H1 (cell line): ENCODE data around the gene SCGB1A1. TPM values are rescaled to one million over a fixed set of nuclear protein-coding genes. Genes with fewer than 3 reads are reported as not detected.

Experiments used
- CTCF ChIA-PET: fragments of 300-600 bp; sonication (Branson Sonifier 250); formaldehyde crosslinking; loops from one replicate; lab custom pipeline; 2021; ENCODE audit not compliant: partially characterized antibody; lab: Charles Lee
- POLR2A ChIA-PET: fragments of 300-600 bp; sonication (Branson Sonifier 250); formaldehyde crosslinking; loops from one replicate; lab custom pipeline; 2021; ENCODE audit warnings: inconsistent platforms; ENCODE audit not compliant: partially characterized antibody; lab: Charles Lee
- DNase-seq, 2 experiments: peaks; one replicate each; pipeline versions ENCODE4 v3.0.0 to v3.0.0-alpha.2; 2010 to 2022; ENCODE audit warnings: low spot score in 2 of 2, low read depth in 1 of 2, mixed read lengths in 1 of 2
- FAIRE-seq: peaks from 2 replicates; lab custom pipeline; 2011; peaks lifted over from hg19 to GRCh38; lab: Jason Lieb, UNC
- H2AFZ ChIP-seq: 2 replicates; pipeline ENCODE4 v1.8.1; 2012; ENCODE audit warnings: low read length, inconsistent platforms
- H2AK5ac ChIP-seq: 2 replicates; pipeline ENCODE4 v1.6.1; 2013; ENCODE audit warnings: low read depth, low read length
- H2BK120ac ChIP-seq: replicated peaks from 2 replicates; pipeline ENCODE3; 2013; ENCODE audit warnings: low read depth, low read length, inconsistent platforms
- H2BK12ac ChIP-seq: 2 replicates; pipeline ENCODE4 v1.6.1; 2013; ENCODE audit warnings: low read depth, low read length
- H2BK15ac ChIP-seq: 2 replicates; pipeline ENCODE4 v1.6.1; 2013; ENCODE audit warnings: low read length
- H2BK20ac ChIP-seq: 2 replicates; pipeline ENCODE4 v1.6.1; 2013; ENCODE audit warnings: low read length
- H2BK5ac ChIP-seq: 2 replicates; pipeline ENCODE4 v1.6.1; 2013; ENCODE audit warnings: low read depth, low read length
- H3K14ac ChIP-seq: 2 replicates; pipeline ENCODE4 v1.6.1; 2013; ENCODE audit warnings: inconsistent platforms; ENCODE audit not compliant: insufficient read length
- H3K18ac ChIP-seq: 2 replicates; pipeline ENCODE4 v1.6.1; 2013; ENCODE audit warnings: low read length; ENCODE audit errors: extremely low read depth
- H3K23ac ChIP-seq: 2 replicates; pipeline ENCODE4 v1.6.1; 2013; ENCODE audit warnings: inconsistent platforms; ENCODE audit not compliant: insufficient read length
- H3K23me2 ChIP-seq: 2 replicates; pipeline ENCODE4 v1.6.1; 2013; ENCODE audit warnings: low read depth, low read length
- H3K27ac ChIP-seq: 2 replicates; pipeline ENCODE4 v1.6.1; 2011; ENCODE audit warnings: low read depth, low read length, inconsistent platforms
- H3K27me3 ChIP-seq, 4 experiments: replicated peaks in 1 of 4; 1 replicate in 1 of 4; 2 replicates in 3 of 4; pipeline versions ENCODE4 v1.6.1 to v1.8.1; 2011 to 2013; ENCODE audit warnings: low read length in 3 of 4, mild to moderate bottlenecking in 3 of 4, inconsistent platforms in 2 of 4, mixed read lengths in 2 of 4, moderate library complexity in 1 of 4; ENCODE audit not compliant: control insufficient read depth in 3 of 4, insufficient read depth in 3 of 4; ENCODE audit errors: extremely low read depth in 1 of 4
- H3K36me3 ChIP-seq, 4 experiments: 2 replicates each; pipeline versions ENCODE4 v1.6.1 to v1.8.1; 2011 to 2013; ENCODE audit warnings: mild to moderate bottlenecking in 4 of 4, low read length in 3 of 4, moderate library complexity in 2 of 4, control low read depth in 1 of 4, inconsistent platforms in 1 of 4; ENCODE audit not compliant: insufficient read depth in 4 of 4, control insufficient read depth in 2 of 4
- H3K4ac ChIP-seq: replicated peaks from 2 replicates; pipeline ENCODE3; 2013; ENCODE audit warnings: low read length, low read depth, mixed read lengths, inconsistent platforms; ENCODE audit not compliant: insufficient read length
- H3K4me1 ChIP-seq, 4 experiments: replicated peaks in 1 of 4; 1 replicate in 1 of 4; 2 replicates in 3 of 4; pipeline versions ENCODE4 v1.6.1 to v1.8.1; 2011 to 2013; ENCODE audit warnings: low read length in 3 of 4, inconsistent platforms in 2 of 4, mixed read lengths in 1 of 4; ENCODE audit not compliant: insufficient read depth in 4 of 4, control insufficient read depth in 3 of 4
- H3K4me2 ChIP-seq, 2 experiments: 2 replicates each; pipeline versions ENCODE4 v1.6.1 to v1.8.1; 2011 to 2013; ENCODE audit warnings: low read depth in 2 of 2, low read length in 2 of 2, control low read depth in 1 of 2, inconsistent platforms in 1 of 2, mild to moderate bottlenecking in 1 of 2; ENCODE audit not compliant: insufficient read depth in 1 of 2
- H3K4me3 ChIP-seq, 4 experiments: fragments of 200-600, 300-600 bp in 1 of 4; sonication (generic), shearing (Covaris generic), sonication (Bioruptor Twin) in 1 of 4; 2 replicates each; pipeline versions ENCODE4 v1.5.1 to v1.8.1; 2011 to 2016; ENCODE audit warnings: low read length in 4 of 4, low read depth in 3 of 4, control low read depth in 2 of 4, inconsistent platforms in 2 of 4, mild to moderate bottlenecking in 2 of 4, mixed read lengths in 1 of 4, moderate library complexity in 1 of 4; ENCODE audit not compliant: insufficient read depth in 2 of 4; ENCODE audit errors: extremely low read depth in 1 of 4
- H3K56ac ChIP-seq: replicated peaks from 2 replicates; pipeline ENCODE3; 2013; ENCODE audit warnings: low read depth, mild to moderate bottlenecking, mixed read lengths, low read length, inconsistent platforms; ENCODE audit not compliant: insufficient read length
- H3K79me1 ChIP-seq: 2 replicates; pipeline ENCODE4 v1.6.1; 2013; ENCODE audit warnings: low read depth, low read length, control low read depth
- H3K79me2 ChIP-seq, 2 experiments: 2 replicates each; pipeline versions ENCODE4 v1.6.1 to v1.8.1; 2012 to 2013; ENCODE audit warnings: low read length in 2 of 2, mild to moderate bottlenecking in 2 of 2, inconsistent platforms in 1 of 2; ENCODE audit not compliant: insufficient read depth in 2 of 2, control insufficient read depth in 1 of 2
- H3K9ac ChIP-seq, 4 experiments: replicated peaks in 1 of 4; 1 replicate in 1 of 4; 2 replicates in 3 of 4; pipeline versions ENCODE4 v1.6.1 to v1.8.1; 2011 to 2013; ENCODE audit warnings: low read depth in 3 of 4, low read length in 3 of 4, control low read depth in 2 of 4, mild to moderate bottlenecking in 2 of 4, moderate library complexity in 2 of 4, inconsistent platforms in 1 of 4; ENCODE audit errors: extremely low read depth in 1 of 4
- H3K9me3 ChIP-seq, 2 experiments: 2 replicates each; pipeline versions ENCODE4 v1.6.1 to v1.8.1; 2012 to 2013; ENCODE audit warnings: mild to moderate bottlenecking in 2 of 2, moderate library complexity in 2 of 2, control low read depth in 1 of 2, inconsistent platforms in 1 of 2, low read depth in 1 of 2, low read length in 1 of 2, mixed read lengths in 1 of 2; ENCODE audit not compliant: insufficient read depth in 2 of 2
- H4K20me1 ChIP-seq, 2 experiments: replicated peaks in 1 of 2; 2 replicates each; pipeline versions ENCODE3 to v1.8.1; 2011 to 2013; ENCODE audit warnings: inconsistent platforms in 2 of 2, low read length in 2 of 2, mild to moderate bottlenecking in 1 of 2; ENCODE audit not compliant: insufficient read depth in 2 of 2, control insufficient read depth in 1 of 2
- H4K5ac ChIP-seq: 2 replicates; pipeline ENCODE4 v1.6.1; 2013; ENCODE audit warnings: low read length, low read depth, mixed read lengths, inconsistent platforms; ENCODE audit not compliant: insufficient read length
- H4K8ac ChIP-seq: 2 replicates; pipeline ENCODE4 v1.8.0; 2013; ENCODE audit warnings: mild to moderate bottlenecking, moderate library complexity, low read length, inconsistent platforms; ENCODE audit not compliant: insufficient read depth; ENCODE audit errors: extremely low read depth
- H4K91ac ChIP-seq: replicated peaks from 2 replicates; pipeline ENCODE3; 2013; ENCODE audit warnings: low read length, mixed read lengths, inconsistent platforms; ENCODE audit not compliant: insufficient read length
- ASH2L ChIP-seq: fragments of 200-600, 300-600 bp; sonication (generic); IDR thresholded peaks from one replicate; pipeline ENCODE4 v1.7.1; 2017; ENCODE audit warnings: low read length
- BCL11A ChIP-seq, 2 experiments: IDR thresholded peaks; one replicate each; pipeline ENCODE4 v1.6.1; 2011; ENCODE audit warnings: low read depth in 2 of 2, low read length in 2 of 2, mild to moderate bottlenecking in 2 of 2
- JUN ChIP-seq: IDR thresholded peaks from 2 replicates; pipeline ENCODE4 v1.6.1; 2011; ENCODE audit warnings: low read depth, mild to moderate bottlenecking, improper control_type of control experiment, low read length
- RAD21 ChIP-seq, 2 experiments: IDR thresholded peaks in 1 of 2; conservative IDR thresholded peaks in 1 of 2; 2 replicates each; pipeline ENCODE4 v1.6.1; 2011; ENCODE audit warnings: low read depth in 2 of 2, low read length in 2 of 2, improper control_type of control experiment in 1 of 2, inconsistent platforms in 1 of 2, mild to moderate bottlenecking in 1 of 2, moderate library complexity in 1 of 2
- RNF2 ChIP-seq: fragments of 200-900, 300-1000 bp; sonication (generic); IDR thresholded peaks from 2 replicates; pipeline ENCODE4 v1.7.1; 2016; ENCODE audit warnings: borderline replicate concordance, low read depth, mild to moderate bottlenecking, antibody characterized with exemption, low read length; ENCODE audit not compliant: poor library complexity, severe bottlenecking; ENCODE audit errors: missing control alignments
- TEAD4 ChIP-seq: IDR thresholded peaks from 2 replicates; pipeline ENCODE4 v1.6.1; 2012; ENCODE audit warnings: low read depth, low read length, inconsistent platforms, mixed read lengths
- YY1 ChIP-seq: IDR thresholded peaks from 2 replicates; pipeline ENCODE4 v1.6.1; 2011; ENCODE audit warnings: low read depth, mild to moderate bottlenecking, low read length
- WGBS, 2 experiments: shearing (Covaris generic) in 1 of 2; methylation state at CpG; one replicate each; pipeline versions ENCODE4 v1.1.6 to v1.1.7; 2013 to 2015; ENCODE audit warnings: low lambda C conversion rate in 2 of 2, mixed read lengths in 2 of 2, inconsistent platforms in 1 of 2, low coverage in 1 of 2, missing lambda C conversion rate in 1 of 2; ENCODE audit not compliant: insufficient replicate concordance in 2 of 2, insufficient coverage in 1 of 2, insufficient read length in 1 of 2; ENCODE audit errors: extremely low coverage in 1 of 2, missing lambda C conversion rate in 1 of 2; 5-methylcytosine and 5-hydroxymethylcytosine counted together
- polyA plus RNA-seq, 7 experiments: library from polyadenylated mRNA; depleted of rRNA in 3 of 7; stranded (reverse) in 5 of 7; unstranded in 2 of 7; fragments of >200 nt in 5 of 7; fragments of 200-250 nt in 2 of 7; gene quantifications; 1 replicate in 5 of 7; 2 replicates in 1 of 7; 4 replicates in 1 of 7; pipeline versions ENCODE4 v1.2.1 to v1.2.3, GENCODE V29; 2011 to 2013; ENCODE audit warnings: missing spikeins in 2 of 7, mixed read lengths in 2 of 7
- total RNA-seq: library from RNA; stranded (reverse); fragmentation: NEBNext Ultra II Directional; extraction: Animal tissue kit (Norgen Biotek cat#: 25700); gene quantifications from 2 replicates; pipeline ENCODE4 v1.2.1, GENCODE V29; 2021
- TF ChIP-seq, protein P1 (sequence below): IDR thresholded peaks from 2 replicates; pipeline ENCODE4 v1.6.1; 2012; ENCODE audit warnings: inconsistent platforms

The SCGB1A1 gene
- total and polyA plus RNA-seq, 2 of the 8 experiments (the other 6 are each of a cell fraction or from before 2014, with no cell fraction given) = not detected

DNA sequence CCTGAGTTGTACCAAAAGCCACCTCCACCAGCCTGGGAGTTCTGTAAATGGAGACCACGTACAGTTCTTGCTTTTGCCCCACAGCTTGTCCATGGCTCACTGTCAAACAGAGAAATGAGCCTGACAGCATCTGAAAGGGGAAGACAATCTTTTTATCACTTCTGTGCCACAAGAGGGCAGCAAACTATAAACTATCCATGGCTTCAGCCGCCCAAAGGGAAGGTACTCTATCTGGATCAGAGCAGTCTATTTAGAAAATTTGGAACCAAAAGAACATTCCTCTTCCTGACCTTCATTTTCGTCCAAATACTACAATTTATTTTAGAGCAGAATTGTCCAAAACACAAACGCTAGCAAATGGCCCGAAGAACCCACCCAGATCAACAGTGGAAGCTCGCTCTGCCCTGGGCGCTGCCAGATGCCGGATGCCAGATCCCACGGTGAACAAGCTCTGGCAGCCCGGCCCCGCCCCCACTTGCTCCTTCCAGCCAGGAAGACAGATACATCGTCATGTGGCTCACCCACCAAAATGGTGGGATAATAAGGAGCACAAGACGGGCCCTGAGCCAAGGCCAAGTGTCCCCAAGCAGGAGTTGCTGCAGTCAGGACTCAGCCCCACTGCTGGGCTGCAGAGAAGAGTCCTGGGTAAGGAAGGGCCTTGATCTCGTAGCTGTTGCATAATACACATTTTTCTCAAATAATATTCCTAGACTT is 23.9 kb upstream of the SCGB1A1 start:
- Histone ChIP-seq H3K9ac (no peak overlapping the region; a peak in 1 of 7 replicates), H3K4me3 (peak overlapping the region; percentile 9 to 54 (median 22); a peak in 5 of 8 replicates), H2BK5ac (peak overlapping the region; percentile 18; the same call in 1 of the 2 replicates), H2BK20ac (no peak overlapping the region), H3K4me2 (peak overlapping the region; percentile 39 to 68; a peak in 3 of 4 replicates), H3K23ac (no peak overlapping the region), H3K18ac (peak overlapping the region; percentile 83; the same call in 1 of the 2 replicates), H2AFZ (peak overlapping the region; percentile 71; the same call in 1 of the 2 replicates), H4K20me1 (no peaks in the 10 kb centered on the region), H3K79me1 (no peaks in the 10 kb centered on the region), H3K56ac (no peak overlapping the region), H3K79me2 (no peaks in the 10 kb centered on the region), H4K5ac (no peak overlapping the region), H3K9me3 (no peaks in the 10 kb centered on the region), H3K4me1 (peaks cover 3 to 13% (median 4%) of the 10 kb centered on the region in 4 experiments; a peak in 5 of 7 replicates), H3K4ac (no peak overlapping the region), H3K36me3 (no peaks in the 10 kb centered on the region), H2BK120ac (no peak overlapping the region), H2AK5ac (peak overlapping the region; percentile 66; the same call in 1 of the 2 replicates), H2BK15ac (0 out of 2 replicates have a peak overlapping the region, but pooled peaks have one; percentile 72), H4K8ac (no peak overlapping the region; the same call in 1 of the 2 replicates), H3K23me2 (no peaks in the 10 kb centered on the region), H4K91ac (peak overlapping the region; percentile 44), H3K27ac (no peak overlapping the region), H3K14ac (no peak overlapping the region), H3K27me3 (no peaks in the 10 kb centered on the region), H2BK12ac (peak overlapping the region; percentile 96; the same call in 1 of the 2 replicates)
- WGBS, 2 experiments = 21% methylated on average over 14 of the region's 14 CpGs; no CpG with 5 or more reads in 1 of the 2 experiments
- ChIA-PET POLR2A (interaction anchor here (0.7 to 2.0 kb wide), 9 partner anchors 33 to 277 kb away, joined by 3 to 10 read pairs (median 3); partner anchors contain the start of genes C11orf98, CSKMT, LBHD1 and UQCC3), CTCF (interaction anchor here (0.7 to 8.6 kb wide), 51 partner anchors 9 to 375 kb away, joined by 3 to 113 read pairs (median 4); partner anchors contain the start of genes AHNAK, EEF1G, SCGB1A1 and TUT1)
- FAIRE-seq (peak; percentile 81), DNase-seq (peak in 1 of 2 experiments; percentile 82)
- peak; percentile 55 for TF ChIP-seq ASH2L
- no peak for TF ChIP-seq RNF2
- no peak for TF ChIP-seq BCL11A (IDR thresholded peaks at IDR 0.05; ENCODE audit: low read depth in 2 of 2, low read length in 2 of 2)
- no peak for TF ChIP-seq JUN
- peak; percentile 86 to 88 for TF ChIP-seq RAD21 (IDR thresholded peaks at IDR 0.05 in 1 of 2, conservative IDR thresholded peaks at IDR 0.05 in 1 of 2; ENCODE audit: low read depth in 2 of 2, low read length in 2 of 2)
- peak; percentile 40; the same call in 1 of the 2 replicates for TF ChIP-seq YY1
- TF ChIP-seq, protein P1, sequence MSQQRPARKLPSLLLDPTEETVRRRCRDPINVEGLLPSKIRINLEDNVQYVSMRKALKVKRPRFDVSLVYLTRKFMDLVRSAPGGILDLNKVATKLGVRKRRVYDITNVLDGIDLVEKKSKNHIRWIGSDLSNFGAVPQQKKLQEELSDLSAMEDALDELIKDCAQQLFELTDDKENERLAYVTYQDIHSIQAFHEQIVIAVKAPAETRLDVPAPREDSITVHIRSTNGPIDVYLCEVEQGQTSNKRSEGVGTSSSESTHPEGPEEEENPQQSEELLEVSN = no peak
- TF ChIP-seq TEAD4 = no peak
